Gastroesophageal sphincter (tissue), 4 donors: ENCODE measurements around the gene TTLL7. TPM values are rescaled to one million over a fixed set of nuclear protein-coding genes. Genes with fewer than 3 reads are reported as not detected.
A peak's percentile ranks its signal among the peaks of the same experiment; 100 is the strongest.

Experiments
- ATAC-seq: fragments of 150-250 bp; one replicate; pipeline ENCODE4 v1.9.1; 2016; ENCODE audit warnings: mild to moderate bottlenecking, moderate library complexity
- H3K27ac ChIP-seq, 4 donors: fragments of 200-600 bp; sonication (generic) in 3 of 4; 1 replicate in 3 of 4; 2 replicates in 1 of 4; pipeline ENCODE4 v1.5.1; 2016 to 2019
- H3K27me3 ChIP-seq: fragments of 200-600 bp; sonication (generic); one replicate; pipeline ENCODE4 v1.5.1; 2019
- H3K36me3 ChIP-seq, 2 donors: fragments of 200-600 bp; sonication (generic); one replicate each; pipeline ENCODE4 v1.5.1; 2019; ENCODE audit warnings: control low read depth in 1 of 2
- H3K4me1 ChIP-seq, 3 donors: fragments of 200-600 bp; sonication (generic); 1 replicate in 2 of 3; 2 replicates in 1 of 3; pipeline ENCODE4 v1.5.1; 2016 to 2019; ENCODE audit warnings: control low read depth in 2 of 3
- H3K4me3 ChIP-seq, 2 donors: fragments of 200-600 bp; sonication (generic); one replicate each; pipeline ENCODE4 v1.5.1; 2019; ENCODE audit warnings: mild to moderate bottlenecking in 1 of 2, moderate library complexity in 1 of 2
- H3K9me3 ChIP-seq, 3 donors: fragments of 200-600 bp; sonication (generic); one replicate each; pipeline ENCODE4 v1.5.1; 2017 to 2019; ENCODE audit warnings: control low read depth in 2 of 3
- EP300 ChIP-seq: sonication (generic); formaldehyde crosslinking; IDR thresholded peaks from one replicate; pipeline ENCODE4 v1.6.1; 2017; ENCODE audit warnings: antibody characterized with exemption, mild to moderate bottlenecking
- POLR2A ChIP-seq, 2 donors: fragments of 450-650 bp; IDR thresholded peaks; one replicate each; pipeline ENCODE4 v1.6.1; 2017; ENCODE audit warnings: antibody characterized with exemption in 2 of 2, mild to moderate bottlenecking in 2 of 2, moderate library complexity in 1 of 2
- POLR2AphosphoS5 ChIP-seq: sonication (generic); formaldehyde crosslinking; IDR thresholded peaks from one replicate; pipeline ENCODE4 v1.6.1; 2017; ENCODE audit warnings: antibody characterized with exemption
- WGBS, 2 donors: methylation state at CpG; one replicate each; pipeline ENCODE4 v1.1.5; 2018; ENCODE audit warnings: low coverage in 1 of 2; 5-methylcytosine and 5-hydroxymethylcytosine counted together
- total RNA-seq, 4 donors: library from RNA; depleted of rRNA; stranded (reverse); fragments of >200 nt; gene quantifications; one replicate each; pipeline ENCODE4 v1.1.0, GENCODE V29; 2016
- TF ChIP-seq, protein P1 (sequence below), 4 experiments: fragments of 200-600 bp in 2 of 4; fragments of 450-650 bp in 2 of 4; sonication (generic) in 1 of 4; IDR thresholded peaks; one replicate each; pipeline ENCODE4 v1.5.1; 2017 to 2019; ENCODE audit warnings: antibody characterized with exemption in 4 of 4, mild to moderate bottlenecking in 2 of 4, moderate library complexity in 2 of 4

Gene TTLL7, protein sequence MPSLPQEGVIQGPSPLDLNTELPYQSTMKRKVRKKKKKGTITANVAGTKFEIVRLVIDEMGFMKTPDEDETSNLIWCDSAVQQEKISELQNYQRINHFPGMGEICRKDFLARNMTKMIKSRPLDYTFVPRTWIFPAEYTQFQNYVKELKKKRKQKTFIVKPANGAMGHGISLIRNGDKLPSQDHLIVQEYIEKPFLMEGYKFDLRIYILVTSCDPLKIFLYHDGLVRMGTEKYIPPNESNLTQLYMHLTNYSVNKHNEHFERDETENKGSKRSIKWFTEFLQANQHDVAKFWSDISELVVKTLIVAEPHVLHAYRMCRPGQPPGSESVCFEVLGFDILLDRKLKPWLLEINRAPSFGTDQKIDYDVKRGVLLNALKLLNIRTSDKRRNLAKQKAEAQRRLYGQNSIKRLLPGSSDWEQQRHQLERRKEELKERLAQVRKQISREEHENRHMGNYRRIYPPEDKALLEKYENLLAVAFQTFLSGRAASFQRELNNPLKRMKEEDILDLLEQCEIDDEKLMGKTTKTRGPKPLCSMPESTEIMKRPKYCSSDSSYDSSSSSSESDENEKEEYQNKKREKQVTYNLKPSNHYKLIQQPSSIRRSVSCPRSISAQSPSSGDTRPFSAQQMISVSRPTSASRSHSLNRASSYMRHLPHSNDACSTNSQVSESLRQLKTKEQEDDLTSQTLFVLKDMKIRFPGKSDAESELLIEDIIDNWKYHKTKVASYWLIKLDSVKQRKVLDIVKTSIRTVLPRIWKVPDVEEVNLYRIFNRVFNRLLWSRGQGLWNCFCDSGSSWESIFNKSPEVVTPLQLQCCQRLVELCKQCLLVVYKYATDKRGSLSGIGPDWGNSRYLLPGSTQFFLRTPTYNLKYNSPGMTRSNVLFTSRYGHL
- total RNA-seq = 100 to 1,000 TPM in 1 of 4 donors, 10 to 100 TPM in 3; 41.7 to 125 (median 57.0) TPM

DNA sequence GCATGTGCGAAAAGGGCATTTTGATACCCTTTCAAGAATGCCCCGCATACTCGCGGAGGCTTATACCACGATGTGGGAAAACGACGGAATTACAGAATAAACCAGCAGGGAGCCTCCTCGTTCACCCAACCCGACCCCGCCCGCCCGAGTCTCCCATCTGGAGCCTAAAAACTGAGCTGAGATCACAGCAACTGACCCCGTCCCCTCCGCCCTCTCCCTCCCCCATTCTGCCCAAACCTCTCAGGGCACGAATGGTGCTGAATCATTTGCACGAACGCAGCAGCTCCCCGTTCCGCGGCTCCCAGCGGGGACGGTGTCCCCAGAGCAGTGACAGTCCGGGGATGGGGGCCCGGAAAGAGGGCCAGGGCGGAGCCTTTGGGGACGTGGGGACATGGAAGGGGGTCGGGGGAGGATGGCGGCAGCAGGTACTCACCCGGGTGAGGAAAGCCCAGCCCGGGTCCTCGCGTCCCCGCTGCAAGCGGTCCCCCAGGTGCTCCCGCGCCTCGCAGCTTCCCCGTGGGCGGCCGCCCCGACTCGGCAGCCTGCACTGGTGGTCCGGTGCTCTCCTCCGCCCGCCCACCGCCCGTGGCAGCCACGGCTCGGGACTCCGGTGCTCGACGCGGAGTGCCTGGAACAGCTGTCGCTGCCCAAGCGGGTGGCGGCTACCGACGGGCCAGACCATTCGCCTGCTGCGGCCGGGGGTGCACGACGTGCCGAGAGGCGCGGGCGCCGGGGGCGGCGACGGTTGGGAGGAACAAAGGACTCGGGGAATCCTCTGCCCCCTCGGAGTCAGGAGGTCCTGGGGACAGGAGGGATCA, at the start of gene TTLL7:
Gene TTLL7 (minus strand): TSS at position 635 of the 818 bp plus-strand sequence. CDS start 46,921 bp downstream, outside the sequence.
- H3K27me3 ChIP-seq = no peaks in the 10 kb centered on the region
- peak within 1 kb of the TSS; percentile 78 to 98 for H3K4me3 ChIP-seq
- no peaks in the 10 kb centered on the region for H3K36me3 ChIP-seq
- peak within 1 kb of the TSS; percentile 66 to 94 (median 93) for H3K27ac ChIP-seq
- peak; percentile 91 for ATAC-seq
- H3K4me1 ChIP-seq = peaks cover 3 to 46% (median 15%) of the 10 kb centered on the region in 3 donors
- 3 to 12% methylated on average over 6 to 8 of the region's 73 CpGs for WGBS, 2 donors
- H3K9me3 ChIP-seq = no peaks in the 10 kb centered on the region
- TF ChIP-seq POLR2A (IDR thresholded peaks at IDR 0.05) = peak; percentile 73 to 81
- TF ChIP-seq POLR2AphosphoS5 = peak; percentile 85
- no peak for TF ChIP-seq EP300

DNA sequence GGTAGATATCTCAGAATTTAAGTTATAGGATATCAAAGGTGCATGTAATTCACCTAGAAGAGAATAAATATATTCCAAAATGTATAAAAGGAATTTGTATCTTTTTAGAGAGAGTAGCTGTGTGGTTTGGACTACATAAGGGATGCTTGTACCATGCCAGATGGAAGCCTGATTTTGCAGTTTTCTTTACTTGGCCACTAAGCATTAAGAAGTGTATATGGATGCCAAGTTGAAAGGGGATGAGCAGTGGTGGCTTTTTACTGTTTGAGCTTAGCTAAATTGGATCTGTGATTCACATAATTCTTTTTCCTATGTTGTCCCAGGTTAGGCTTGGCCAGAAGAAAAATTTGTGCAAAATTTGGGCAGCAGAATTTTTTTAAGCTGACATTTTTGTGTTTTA, 43.5 kb upstream of the TTLL7 start:
- TF ChIP-seq, protein P1, sequence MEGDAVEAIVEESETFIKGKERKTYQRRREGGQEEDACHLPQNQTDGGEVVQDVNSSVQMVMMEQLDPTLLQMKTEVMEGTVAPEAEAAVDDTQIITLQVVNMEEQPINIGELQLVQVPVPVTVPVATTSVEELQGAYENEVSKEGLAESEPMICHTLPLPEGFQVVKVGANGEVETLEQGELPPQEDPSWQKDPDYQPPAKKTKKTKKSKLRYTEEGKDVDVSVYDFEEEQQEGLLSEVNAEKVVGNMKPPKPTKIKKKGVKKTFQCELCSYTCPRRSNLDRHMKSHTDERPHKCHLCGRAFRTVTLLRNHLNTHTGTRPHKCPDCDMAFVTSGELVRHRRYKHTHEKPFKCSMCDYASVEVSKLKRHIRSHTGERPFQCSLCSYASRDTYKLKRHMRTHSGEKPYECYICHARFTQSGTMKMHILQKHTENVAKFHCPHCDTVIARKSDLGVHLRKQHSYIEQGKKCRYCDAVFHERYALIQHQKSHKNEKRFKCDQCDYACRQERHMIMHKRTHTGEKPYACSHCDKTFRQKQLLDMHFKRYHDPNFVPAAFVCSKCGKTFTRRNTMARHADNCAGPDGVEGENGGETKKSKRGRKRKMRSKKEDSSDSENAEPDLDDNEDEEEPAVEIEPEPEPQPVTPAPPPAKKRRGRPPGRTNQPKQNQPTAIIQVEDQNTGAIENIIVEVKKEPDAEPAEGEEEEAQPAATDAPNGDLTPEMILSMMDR (IDR thresholded peaks at IDR 0.05) = no peak
- TF ChIP-seq EP300 = no peak
- TF ChIP-seq POLR2AphosphoS5 = no peak
- no peak for TF ChIP-seq POLR2A (IDR thresholded peaks at IDR 0.05)
- H3K4me1 ChIP-seq = no peaks in the 10 kb centered on the region
- H3K36me3 ChIP-seq = no peaks in the 10 kb centered on the region
- no peaks in the 10 kb centered on the region for H3K9me3 ChIP-seq
- no peak overlapping the region for H3K4me3 ChIP-seq
- no peak overlapping the region for H3K27ac ChIP-seq
- no peak for ATAC-seq
- H3K27me3 ChIP-seq = no peaks in the 10 kb centered on the region

DNA sequence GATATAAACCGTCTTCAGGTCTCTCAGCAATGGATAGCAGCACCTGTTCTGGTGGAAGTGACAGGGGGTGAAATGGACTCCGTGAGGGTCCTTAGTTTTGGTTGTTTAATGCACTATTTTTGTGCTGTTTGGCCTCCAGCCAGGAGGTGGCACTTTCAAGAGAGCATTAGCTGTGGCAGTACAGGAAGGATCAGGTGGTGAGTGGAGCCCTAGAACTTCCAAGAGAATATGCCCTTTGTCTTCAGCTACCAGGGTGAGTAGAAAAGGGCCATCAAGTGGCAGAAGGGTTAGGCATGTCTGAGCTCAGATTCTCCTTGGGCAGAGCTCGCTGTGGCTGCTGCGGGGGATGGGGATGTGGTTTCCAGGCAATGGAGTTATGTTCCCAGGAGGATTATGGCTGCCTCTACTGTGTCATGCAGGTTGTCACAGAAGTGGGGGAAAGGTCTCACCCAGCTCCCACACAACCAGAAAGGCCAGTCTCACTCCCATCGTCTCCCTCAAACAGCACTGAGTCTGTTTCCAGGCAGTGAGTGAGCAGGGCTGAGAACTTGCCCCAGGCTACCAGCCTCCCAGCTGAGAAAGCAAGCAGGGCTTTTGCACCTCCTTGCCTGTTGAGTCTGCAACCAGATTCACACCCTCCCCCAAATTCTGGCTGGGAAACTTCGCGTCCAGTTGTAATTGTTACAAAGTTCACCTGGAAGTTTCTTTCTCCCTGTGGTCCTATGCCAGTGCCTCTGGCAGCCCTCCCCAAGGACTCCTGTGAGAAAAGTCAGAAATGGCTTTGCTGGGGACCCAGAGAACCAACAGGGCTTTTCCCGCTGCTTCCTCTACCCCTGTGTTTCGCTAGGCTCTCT, 39.1 kb upstream of the TTLL7 start:
- WGBS, 2 donors = 89 to 96% methylated on average over 4 to 6 of the region's 9 CpGs
- Histone ChIP-seq H3K27me3 (no peaks in the 10 kb centered on the region), H3K4me3 (no peak overlapping the region), H3K4me1 (no peaks in the 10 kb centered on the region), H3K36me3 (no peaks in the 10 kb centered on the region), H3K9me3 (peaks cover 0 to 9% (median 0%) of the 10 kb centered on the region in 3 donors), H3K27ac (no peak overlapping the region)
- no peak for TF ChIP-seq POLR2AphosphoS5
- no peak for ATAC-seq

DNA sequence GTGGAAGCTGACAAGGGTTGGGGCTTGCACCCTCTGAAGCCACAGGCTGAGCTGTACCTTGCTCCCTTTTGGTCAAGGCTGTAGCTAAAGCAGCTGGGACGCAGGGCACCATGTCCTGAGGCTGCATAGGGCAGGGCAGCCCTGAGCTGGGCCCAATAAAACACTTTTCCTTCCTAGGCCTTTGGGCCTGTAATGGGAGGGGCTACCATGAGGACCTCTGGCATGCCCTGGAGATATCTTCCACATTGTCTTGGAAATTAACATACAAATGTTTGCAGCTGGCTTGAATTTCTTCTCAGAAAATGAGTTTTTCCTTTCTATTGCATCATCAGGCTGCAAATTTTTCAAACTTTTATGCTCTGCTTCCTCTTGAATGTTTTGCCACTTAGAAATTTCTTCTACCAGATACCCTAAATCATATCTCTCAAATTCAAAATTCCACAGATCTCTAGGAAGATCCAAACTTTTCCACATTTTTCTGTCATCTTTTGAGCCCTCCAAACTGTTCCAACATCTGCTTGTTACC, 32.9 kb upstream of the TTLL7 start:
- 80% methylated on average over 1 of the region's 1 CpG; no CpG with 5 or more reads in 1 of the 2 donors for WGBS, 2 donors
- peaks cover 0 to 9% (median 0%) of the 10 kb centered on the region in 3 donors for H3K9me3 ChIP-seq
- H3K27ac ChIP-seq = no peak overlapping the region
- TF ChIP-seq POLR2A (IDR thresholded peaks at IDR 0.05) (no peak), EP300 (no peak), POLR2AphosphoS5 (no peak)
- TF ChIP-seq, protein P1 (IDR thresholded peaks at IDR 0.05) = no peak
- no peaks in the 10 kb centered on the region for H3K36me3 ChIP-seq
- no peaks in the 10 kb centered on the region for H3K4me1 ChIP-seq
- no peak overlapping the region for H3K4me3 ChIP-seq
- no peak for ATAC-seq
- H3K27me3 ChIP-seq = no peaks in the 10 kb centered on the region

DNA sequence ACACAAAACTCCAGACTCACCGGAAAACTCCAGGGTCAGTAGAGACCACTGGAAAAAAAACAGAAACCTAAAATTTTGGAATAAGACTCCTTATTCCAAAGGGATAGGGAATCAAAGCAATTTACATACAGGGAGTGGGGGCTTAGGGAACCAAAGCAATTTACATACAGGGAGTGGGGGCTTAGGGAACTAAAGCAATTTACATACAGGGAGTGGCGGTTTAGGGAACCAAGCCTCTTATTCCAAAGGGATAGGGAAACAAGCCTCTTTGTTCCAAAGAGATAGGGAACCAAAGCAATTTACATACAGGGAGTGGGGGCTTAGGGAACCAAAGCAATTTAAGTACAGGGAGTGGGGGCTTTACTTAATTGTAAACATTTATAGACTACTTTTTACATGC, 28.4 kb upstream of the TTLL7 start:
- Histone ChIP-seq H3K27me3 (no peaks in the 10 kb centered on the region), H3K4me1 (no peaks in the 10 kb centered on the region), H3K27ac (no peak overlapping the region), H3K4me3 (no peak overlapping the region), H3K36me3 (no peaks in the 10 kb centered on the region), H3K9me3 (no peaks in the 10 kb centered on the region)
- TF ChIP-seq POLR2AphosphoS5 (no peak), EP300 (no peak), POLR2A (IDR thresholded peaks at IDR 0.05) (no peak)
- TF ChIP-seq, protein P1 (IDR thresholded peaks at IDR 0.05) = no peak
- WGBS, 2 donors = 85 to 100% methylated on average over 2 of the region's 2 CpGs
- no peak for ATAC-seq
